T-helper 1 cell treated with Interleukin-12 subunit alpha and Interleukin-12 subunit beta and Interleukin-4 antibody, amounts not matched to agents 30 ng/mL and 1 ng/mL, for 36 hours (primary cell): Measurements from ENCODE around the gene MAPK8IP3. TPM values are rescaled to one million over a fixed set of nuclear protein-coding genes. Genes with fewer than 3 reads are reported as not detected.

ENCODE experiments used
- total RNA-seq: library from RNA; stranded (reverse); gene quantifications from 2 replicates; pipeline ENCODE4 v1.2.3, GENCODE V29; 2022

MAPK8IP3 gene
- total RNA-seq, 1 donor from 2014 or later, result 122 TPM

Other genes with a start within 250 kb of the MAPK8IP3 start
- 80.8 and 81.0 TPM in 2 replicates for gene CLCN7, start 231.2 kb upstream of the MAPK8IP3 start, total RNA-seq
- gene PTX4, start 217.3 kb upstream of the MAPK8IP3 start, total RNA-seq, result not detected in 2 replicates
- 55.7 and 56.6 TPM in 2 replicates for gene TELO2, start 212.8 kb upstream of the MAPK8IP3 start, total RNA-seq
- gene TMEM204, start 172.5 kb upstream of the MAPK8IP3 start, total RNA-seq, result 49.2 and 49.9 TPM in 2 replicates
- gene IFT140, start 94.1 kb upstream of the MAPK8IP3 start, total RNA-seq, result 6.7 and 8.7 TPM in 2 replicates
- gene CRAMP1, start 93.8 kb upstream of the MAPK8IP3 start, total RNA-seq, result 36.9 and 37.8 TPM in 2 replicates
- gene JPT2, start 27.9 kb upstream of the MAPK8IP3 start, total RNA-seq, result 66.8 and 68.8 TPM in 2 replicates
- 52.0 and 56.9 TPM in 2 replicates for gene NME3, start 65.3 kb downstream of the MAPK8IP3 start, total RNA-seq
- gene EME2, start 66.6 kb downstream of the MAPK8IP3 start, total RNA-seq, result 39.9 and 44.4 TPM in 2 replicates
- 112 and 118 TPM in 2 replicates for gene MRPS34, start 66.9 kb downstream of the MAPK8IP3 start, total RNA-seq
- gene SPSB3, start 76.4 kb downstream of the MAPK8IP3 start, total RNA-seq, result 37.3 TPM in 2 replicates
- 52.9 and 53.7 TPM in 2 replicates for gene NUBP2, start 76.8 kb downstream of the MAPK8IP3 start, total RNA-seq
- 0.22 TPM in 2 replicates for gene IGFALS, start 87.5 kb downstream of the MAPK8IP3 start, total RNA-seq
- gene HAGH, start 120.6 kb downstream of the MAPK8IP3 start, total RNA-seq, result 50.5 and 50.9 TPM in 2 replicates
- gene FAHD1, start 121.0 kb downstream of the MAPK8IP3 start, total RNA-seq, result 10.1 and 12.4 TPM in 2 replicates
- not detected in 2 replicates for gene MEIOB, start 166.0 kb downstream of the MAPK8IP3 start, total RNA-seq
- gene HS3ST6, start 212.2 kb downstream of the MAPK8IP3 start, total RNA-seq, result not detected in 2 replicates
- gene MSRB1, start 237.0 kb downstream of the MAPK8IP3 start, total RNA-seq, result 24.4 and 26.6 TPM in 2 replicates
- not detected in 2 replicates for gene RPL3L, start 248.5 kb downstream of the MAPK8IP3 start, total RNA-seq